Measurements from ENCODE around the gene FAM114A2.

GRCh38 chr5:154049636-154050035 lies 10.9 kb upstream of the FAM114A2 start:
- TF ChIP-seq, protein P1, sequence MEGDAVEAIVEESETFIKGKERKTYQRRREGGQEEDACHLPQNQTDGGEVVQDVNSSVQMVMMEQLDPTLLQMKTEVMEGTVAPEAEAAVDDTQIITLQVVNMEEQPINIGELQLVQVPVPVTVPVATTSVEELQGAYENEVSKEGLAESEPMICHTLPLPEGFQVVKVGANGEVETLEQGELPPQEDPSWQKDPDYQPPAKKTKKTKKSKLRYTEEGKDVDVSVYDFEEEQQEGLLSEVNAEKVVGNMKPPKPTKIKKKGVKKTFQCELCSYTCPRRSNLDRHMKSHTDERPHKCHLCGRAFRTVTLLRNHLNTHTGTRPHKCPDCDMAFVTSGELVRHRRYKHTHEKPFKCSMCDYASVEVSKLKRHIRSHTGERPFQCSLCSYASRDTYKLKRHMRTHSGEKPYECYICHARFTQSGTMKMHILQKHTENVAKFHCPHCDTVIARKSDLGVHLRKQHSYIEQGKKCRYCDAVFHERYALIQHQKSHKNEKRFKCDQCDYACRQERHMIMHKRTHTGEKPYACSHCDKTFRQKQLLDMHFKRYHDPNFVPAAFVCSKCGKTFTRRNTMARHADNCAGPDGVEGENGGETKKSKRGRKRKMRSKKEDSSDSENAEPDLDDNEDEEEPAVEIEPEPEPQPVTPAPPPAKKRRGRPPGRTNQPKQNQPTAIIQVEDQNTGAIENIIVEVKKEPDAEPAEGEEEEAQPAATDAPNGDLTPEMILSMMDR (tag by site-specific recombination; IDR thresholded peaks at IDR 0.05): no peak
- TF ChIP-seq ZNF18 (tag by site-specific recombination; IDR thresholded peaks at IDR 0.05): no peak
